NCI-H2029 treated with DMSO at 0.1 percent for 48 hours (cell line): ENCODE measurements around the gene STOM.

ENCODE experiments used
- DNase-seq: peaks from one replicate; lab custom pipeline; 2025; lab: John Stamatoyannopoulos, UW

STOM gene

GRCh38 chr9:121371495-121372061 lies 1.5 kb upstream of the STOM start:
- DNase-seq: no peak

GRCh38 chr9:121368745-121369144 lies 1.3 kb downstream of the STOM start:
- no peak for DNase-seq

GRCh38 chr9:121368138-121368522 lies 1.9 kb downstream of the STOM start:
- DNase-seq: no peak

GRCh38 chr9:121367306-121368137 lies 2.5 kb downstream of the STOM start:
- DNase-seq: no peak

GRCh38 chr9:121366611-121367192 lies 3.3 kb downstream of the STOM start:
- no peak for DNase-seq

- DNase-seq: no peak
Measured at GRCh38 chr9:121365564-121365963, 4.5 kb downstream of the STOM start.

GRCh38 chr9:121364886-121365285 lies 5.2 kb downstream of the STOM start:
- DNase-seq: no peak

- DNase-seq: no peak
Measured at GRCh38 chr9:121364077-121364476, 6.0 kb downstream of the STOM start.

- DNase-seq: no peak
Measured at GRCh38 chr9:121363622-121363961, 6.5 kb downstream of the STOM start.

GRCh38 chr9:121362813-121363621 lies 7.0 kb downstream of the STOM start:
- DNase-seq: no peak

GRCh38 chr9:121360601-121361374 lies 9.3 kb downstream of the STOM start:
- DNase-seq: no peak

GRCh38 chr9:121359351-121360294 lies 10.4 kb downstream of the STOM start:
- peak; percentile 24 for DNase-seq

- DNase-seq: no peak
Measured at GRCh38 chr9:121358751-121359150, 11.3 kb downstream of the STOM start.

- no peak for DNase-seq
Measured at GRCh38 chr9:121357011-121357410, 13.0 kb downstream of the STOM start.

- DNase-seq: no peak
Measured at GRCh38 chr9:121354762-121355161, 15.3 kb downstream of the STOM start.

- DNase-seq: no peak
Measured at GRCh38 chr9:121354141-121354540, 15.9 kb downstream of the STOM start.

GRCh38 chr9:121353241-121354061 lies 16.6 kb downstream of the STOM start:
- DNase-seq: no peak

- DNase-seq: peak; percentile 89
Measured at GRCh38 chr9:121350993-121351561, 19.0 kb downstream of the STOM start.

- no peak for DNase-seq
Measured at GRCh38 chr9:121350036-121350435, 20.0 kb downstream of the STOM start.
